ENCODE measurements around the gene PADI6. TPM values are rescaled to one million over a fixed set of nuclear protein-coding genes. Genes with fewer than 3 reads are reported as not detected.

PADI6 gene
- total and polyA plus RNA-seq, 2 of the 8 experiments (the other 6 are each of a cell fraction or from before 2014, with no cell fraction given): not detected

DNA sequence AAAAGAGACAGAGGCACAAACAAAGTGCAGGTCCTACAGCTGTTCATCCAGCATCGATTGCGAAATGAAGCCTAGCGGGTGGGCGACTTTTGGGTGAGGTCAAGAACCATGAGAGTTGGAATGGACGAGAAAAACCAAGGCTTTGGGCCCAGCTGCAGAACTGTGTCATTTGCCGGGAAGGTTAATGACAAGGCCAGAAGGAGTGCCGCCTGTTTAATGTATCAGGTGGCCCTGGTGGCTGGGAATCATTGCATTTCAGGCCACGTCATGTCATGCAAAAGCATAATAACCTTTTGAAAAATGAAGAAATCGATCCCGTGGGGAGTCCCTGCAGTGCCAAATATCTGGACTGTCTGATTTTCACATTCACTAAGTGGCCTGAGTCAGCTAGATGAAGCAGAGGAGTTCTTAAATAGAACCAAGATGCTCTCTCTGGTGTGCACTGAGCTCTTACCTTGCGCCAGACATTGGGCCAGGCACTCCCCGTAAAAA lies 75.6 kb downstream of the PADI6 start:
- CTCF ChIA-PET (ENCODE audit: partially characterized antibody): interaction anchor here (0.6 to 2.2 kb wide), 7 partner anchors 19 to 78 kb away, joined by 3 to 6 read pairs (median 3); no protein-coding TSS in a partner anchor
- WGBS, 2 experiments (ENCODE audit: extremely low coverage in 1 of 2, insufficient coverage in 1 of 2, insufficient read length in 1 of 2, insufficient replicate concordance in 2 of 2, low coverage in 1 of 2, low lambda C conversion rate in 2 of 2, missing lambda C conversion rate in 1 of 2): 94% methylated on average over 12 of the region's 12 CpGs; no CpG with 5 or more reads in 1 of the 2 experiments
- Histone ChIP-seq H3K56ac (replicated peaks; ENCODE audit: insufficient read length, low read depth, low read length) (no peak overlapping the region), H3K4me1 (replicated peaks in 1 of 4; ENCODE audit: control insufficient read depth in 3 of 4, insufficient read depth in 4 of 4, low read length in 3 of 4) (peaks cover 0 to 2% (median 0%) of the 10 kb centered on the region in 4 experiments; a peak in 1 of 7 replicates), H3K14ac (ENCODE audit: insufficient read length) (no peak overlapping the region), H3K4ac (replicated peaks; ENCODE audit: insufficient read length, low read depth, low read length) (no peak overlapping the region), H2BK5ac (ENCODE audit: low read depth, low read length) (no peak overlapping the region), H2BK12ac (ENCODE audit: low read depth, low read length) (peak overlapping the region; percentile 60; the same call in 1 of the 2 replicates), H3K18ac (ENCODE audit: extremely low read depth, low read length) (no peak overlapping the region), H2BK120ac (replicated peaks; ENCODE audit: low read depth, low read length) (no peak overlapping the region), H3K23me2 (ENCODE audit: low read depth, low read length) (no peaks in the 10 kb centered on the region), H3K79me2 (ENCODE audit: control insufficient read depth in 1 of 2, insufficient read depth in 2 of 2, low read length in 2 of 2) (no peaks in the 10 kb centered on the region), H2BK15ac (ENCODE audit: low read length) (no peak overlapping the region), H2AFZ (ENCODE audit: low read length) (no peak overlapping the region), H3K79me1 (ENCODE audit: low read depth, low read length) (no peaks in the 10 kb centered on the region), H4K5ac (ENCODE audit: insufficient read length, low read depth, low read length) (no peak overlapping the region), H2BK20ac (ENCODE audit: low read length) (no peak overlapping the region), H3K27ac (ENCODE audit: low read depth, low read length) (no peak overlapping the region), H2AK5ac (ENCODE audit: low read depth, low read length) (no peak overlapping the region), H3K27me3 (replicated peaks in 1 of 4; ENCODE audit: control insufficient read depth in 3 of 4, extremely low read depth in 1 of 4, insufficient read depth in 3 of 4, low read length in 3 of 4) (no peaks in the 10 kb centered on the region), H3K9me3 (ENCODE audit: insufficient read depth in 2 of 2, low read depth in 1 of 2, low read length in 1 of 2) (no peaks in the 10 kb centered on the region), H3K4me2 (ENCODE audit: insufficient read depth in 1 of 2, low read depth in 2 of 2, low read length in 2 of 2) (no peak overlapping the region), H3K4me3 (ENCODE audit: extremely low read depth in 1 of 4, insufficient read depth in 2 of 4, low read depth in 3 of 4, low read length in 4 of 4) (no peak overlapping the region), H3K36me3 (ENCODE audit: control insufficient read depth in 2 of 4, insufficient read depth in 4 of 4, low read length in 3 of 4) (no peaks in the 10 kb centered on the region), H4K91ac (replicated peaks; ENCODE audit: insufficient read length, low read length) (no peak overlapping the region), H3K9ac (replicated peaks in 1 of 4; ENCODE audit: extremely low read depth in 1 of 4, low read depth in 3 of 4, low read length in 3 of 4) (no peak overlapping the region), H4K20me1 (replicated peaks in 1 of 2; ENCODE audit: control insufficient read depth in 1 of 2, insufficient read depth in 2 of 2, low read length in 2 of 2) (no peaks in the 10 kb centered on the region), H3K23ac (ENCODE audit: insufficient read length) (no peak overlapping the region), H4K8ac (ENCODE audit: extremely low read depth, insufficient read depth, low read length) (no peak overlapping the region)
- DNase-seq (ENCODE audit: low read depth in 1 of 2, low spot score in 2 of 2) (no peak), FAIRE-seq (no peak)
- POLR2A ChIA-PET (ENCODE audit: partially characterized antibody): interaction anchor here (0.9 to 3.4 kb wide), 8 partner anchors 10 to 39 kb away, joined by 3 to 32 read pairs (median 4); no protein-coding TSS in a partner anchor
- peak; percentile 75 for TF ChIP-seq CEBPB (IDR thresholded peaks at IDR 0.05; ENCODE audit: low read depth, low read length)
- TF ChIP-seq, protein P1, sequence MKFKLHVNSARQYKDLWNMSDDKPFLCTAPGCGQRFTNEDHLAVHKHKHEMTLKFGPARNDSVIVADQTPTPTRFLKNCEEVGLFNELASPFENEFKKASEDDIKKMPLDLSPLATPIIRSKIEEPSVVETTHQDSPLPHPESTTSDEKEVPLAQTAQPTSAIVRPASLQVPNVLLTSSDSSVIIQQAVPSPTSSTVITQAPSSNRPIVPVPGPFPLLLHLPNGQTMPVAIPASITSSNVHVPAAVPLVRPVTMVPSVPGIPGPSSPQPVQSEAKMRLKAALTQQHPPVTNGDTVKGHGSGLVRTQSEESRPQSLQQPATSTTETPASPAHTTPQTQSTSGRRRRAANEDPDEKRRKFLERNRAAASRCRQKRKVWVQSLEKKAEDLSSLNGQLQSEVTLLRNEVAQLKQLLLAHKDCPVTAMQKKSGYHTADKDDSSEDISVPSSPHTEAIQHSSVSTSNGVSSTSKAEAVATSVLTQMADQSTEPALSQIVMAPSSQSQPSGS (IDR thresholded peaks at IDR 0.05; ENCODE audit: low read length): no peak
